NCI-H748 treated with DMSO at 0.1 percent for 48 hours (cell line): ENCODE results near the gene ANP32D.
"Not testable (repeated sequence)": the region's sequence is repeated elsewhere in the genome, so short reads cannot be mapped to it uniquely, and the experiment has no call there.

Experiments
- DNase-seq: peaks from one replicate; lab custom pipeline; 2025; lab: John Stamatoyannopoulos, UW

Gene ANP32D

DNA sequence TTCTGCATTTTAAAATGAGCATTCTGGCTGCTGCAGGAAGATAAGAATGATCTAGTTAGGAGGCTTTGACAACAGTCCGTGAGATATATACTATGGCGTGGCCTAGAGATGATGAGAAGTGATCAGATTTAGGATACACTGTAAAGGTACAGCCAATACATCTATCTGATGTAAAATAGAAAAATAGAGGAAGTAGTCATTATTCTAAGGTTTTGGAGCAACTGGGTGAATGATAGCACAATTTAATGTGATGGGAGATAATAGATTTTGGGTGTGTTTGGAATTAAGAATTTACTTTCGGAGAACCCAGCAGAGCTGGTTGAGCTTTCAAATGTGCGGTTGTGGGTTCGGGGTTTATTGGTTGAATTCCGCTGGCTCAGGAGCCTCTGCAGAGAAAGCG, at the start of gene ANP32D:
Gene ANP32D (plus strand): TSS at position 301 of the 400 bp plus-strand sequence. CDS start 106 bp downstream, outside the sequence.
- no peak for DNase-seq

DNA sequence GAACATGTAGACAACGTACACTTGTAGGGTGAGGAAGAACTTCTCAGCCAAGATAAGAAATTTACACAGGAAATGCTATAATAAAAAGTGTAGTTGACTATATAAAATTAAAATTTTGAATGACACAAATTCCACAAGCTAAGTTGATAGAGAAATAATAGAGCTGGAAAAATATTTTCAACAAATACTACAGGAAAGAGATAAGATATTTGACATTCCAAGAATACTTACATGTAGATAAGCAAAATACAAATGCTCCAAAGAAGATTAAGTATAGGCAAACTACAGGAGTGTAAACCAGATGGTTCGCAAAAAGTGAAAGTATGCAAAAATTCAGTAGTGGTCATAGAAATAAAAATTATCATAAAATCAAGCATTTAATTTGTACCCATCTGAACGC, 49.2 kb upstream of the ANP32D start:
- no peak for DNase-seq

DNA sequence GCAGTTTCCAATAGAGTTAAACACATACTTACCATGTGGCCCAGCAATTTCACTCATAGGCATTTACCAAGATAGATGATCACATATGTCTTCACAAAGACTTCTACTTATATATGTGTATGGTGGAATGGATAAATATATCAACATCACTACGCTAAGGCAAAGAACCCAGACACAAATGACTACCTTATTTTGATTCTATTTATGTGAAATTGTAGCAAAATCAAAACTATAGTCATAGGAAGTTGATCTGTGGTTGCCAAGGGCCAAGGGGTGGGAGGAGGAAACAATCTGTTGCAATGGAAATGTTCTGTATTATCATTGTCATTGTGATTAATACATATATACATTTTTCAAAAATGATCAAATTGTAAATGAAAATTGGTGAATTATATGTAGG, 47.7 kb upstream of the ANP32D start:
- DNase-seq = no peak

DNA sequence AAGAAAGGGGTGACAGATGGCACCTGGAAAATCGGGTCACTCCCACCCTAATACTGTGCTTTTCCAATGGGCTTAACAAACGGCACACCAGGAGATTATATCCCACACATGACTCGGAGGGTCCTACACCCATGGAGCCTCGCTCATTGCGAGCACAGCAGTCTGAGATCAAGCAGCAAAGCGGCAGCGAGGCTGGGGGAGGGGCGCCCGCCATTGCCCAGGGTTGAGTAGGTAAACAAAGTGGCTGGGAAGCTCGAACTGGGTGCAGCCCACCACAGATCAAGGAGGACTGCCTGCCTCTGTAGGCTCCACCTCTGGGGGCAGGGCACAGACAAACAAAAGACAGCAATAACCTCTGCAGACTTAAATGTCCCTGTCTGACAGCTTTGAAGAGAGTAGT, 38.3 kb upstream of the ANP32D start:
- not testable (repeated sequence) for DNase-seq

- DNase-seq = no peak
Observed at GRCh38 chr12:48441069-48441468, 31.3 kb upstream of the ANP32D start.

GRCh38 chr12:48442179-48442847, 30.0 kb upstream of the ANP32D start:
- DNase-seq = no peak

GRCh38 chr12:48445538-48445937, 26.8 kb upstream of the ANP32D start:
- no peak for DNase-seq

DNA sequence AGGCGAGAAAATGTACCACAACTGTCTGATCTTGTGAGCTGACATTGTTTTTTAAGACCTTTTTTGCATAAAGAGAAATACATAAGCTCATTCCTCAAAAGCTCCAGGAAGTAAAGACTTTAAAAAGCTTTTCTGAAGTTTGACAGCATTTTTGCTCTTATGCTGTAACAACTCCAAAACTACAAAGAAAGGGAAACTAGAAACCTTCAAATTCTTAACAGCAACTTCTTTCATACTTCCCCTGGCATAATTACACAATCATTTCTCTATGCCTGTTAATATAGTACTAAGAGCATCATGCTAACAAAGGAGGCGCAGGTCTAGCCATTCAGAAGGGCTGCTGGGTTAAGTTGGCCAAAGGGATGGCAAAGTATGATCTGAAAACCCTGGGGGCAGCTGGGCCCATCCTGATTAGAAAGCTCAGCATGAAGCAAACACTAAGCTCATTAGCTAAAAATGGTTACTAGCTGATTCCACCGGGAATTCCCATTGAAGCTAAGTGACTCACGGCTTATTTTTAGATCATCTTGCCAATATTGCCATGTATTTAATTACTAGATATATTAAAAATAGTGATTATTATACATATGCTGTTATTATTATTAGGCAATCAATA, 26.1 kb upstream of the ANP32D start:
- no peak for DNase-seq

- no peak for DNase-seq
Observed at GRCh38 chr12:48447755-48448154, 24.6 kb upstream of the ANP32D start.

GRCh38 chr12:48451372-48451771, 21.0 kb upstream of the ANP32D start:
- DNase-seq = no peak

DNA sequence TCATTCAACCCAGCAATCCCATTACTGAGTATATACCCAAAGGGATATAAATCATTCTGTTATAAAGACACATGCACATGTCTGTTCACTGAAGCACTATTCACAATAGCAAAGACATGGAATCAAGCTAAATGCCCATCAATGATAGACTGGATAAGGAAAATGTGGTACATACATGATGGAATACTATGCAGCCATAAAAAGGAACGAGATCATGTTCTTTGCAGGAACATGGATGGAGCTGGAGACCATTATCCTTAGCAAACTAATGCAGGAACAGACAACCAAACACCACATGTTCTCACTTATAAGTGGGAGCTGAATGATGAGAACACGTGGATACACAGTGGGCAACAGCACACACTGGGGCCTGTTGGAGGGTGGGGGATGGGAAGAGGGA, 19.4 kb upstream of the ANP32D start:
- not testable (repeated sequence) for DNase-seq

GRCh38 chr12:48454667-48455066, 17.7 kb upstream of the ANP32D start:
- no peak for DNase-seq

- no peak for DNase-seq
Observed at GRCh38 chr12:48455116-48455515, 17.2 kb upstream of the ANP32D start.

GRCh38 chr12:48459259-48459658, 13.1 kb upstream of the ANP32D start:
- no peak for DNase-seq

GRCh38 chr12:48469027-48469426, 3.3 kb upstream of the ANP32D start:
- not testable (repeated sequence) for DNase-seq

DNA sequence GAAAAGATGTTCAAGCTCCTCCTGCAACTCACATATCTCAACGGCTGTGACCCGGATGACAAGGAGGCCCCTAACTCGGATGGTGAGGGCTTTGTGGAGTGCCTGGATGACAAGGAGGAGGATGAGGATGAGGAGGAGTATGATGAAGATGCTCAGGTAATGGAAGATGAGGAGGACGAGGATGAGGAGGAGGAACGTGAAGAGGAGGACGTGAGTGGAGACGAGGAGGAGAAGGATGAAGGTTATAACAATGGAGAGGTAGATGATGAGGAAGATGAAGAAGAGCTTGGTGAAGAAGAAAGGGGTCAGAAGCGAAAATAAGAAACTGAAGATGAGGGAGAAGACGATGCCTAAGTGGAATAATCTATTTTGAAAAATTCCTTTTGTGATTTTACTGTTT, 702 bp downstream of the ANP32D start:
- DNase-seq = no peak

DNA sequence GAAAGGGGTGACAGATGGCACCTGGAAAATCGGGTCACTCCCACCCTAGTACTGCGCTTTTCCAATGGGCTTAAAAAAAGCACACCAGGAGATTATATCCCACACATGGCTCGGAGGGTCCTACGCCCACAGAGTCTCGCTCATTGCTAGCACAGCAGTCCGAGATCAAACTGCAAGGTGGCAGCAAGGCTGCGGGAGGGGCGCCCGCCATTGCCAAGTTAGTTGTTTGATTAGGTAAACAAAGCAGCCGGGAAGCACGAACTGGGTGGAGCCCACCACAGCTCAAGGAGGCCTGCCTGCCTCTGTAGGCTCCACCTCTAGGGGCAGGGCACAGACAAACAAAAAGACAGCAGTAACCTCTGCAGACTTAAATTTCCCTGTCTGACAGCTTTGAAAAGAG, 2.1 kb downstream of the ANP32D start:
- not testable (repeated sequence) for DNase-seq

DNA sequence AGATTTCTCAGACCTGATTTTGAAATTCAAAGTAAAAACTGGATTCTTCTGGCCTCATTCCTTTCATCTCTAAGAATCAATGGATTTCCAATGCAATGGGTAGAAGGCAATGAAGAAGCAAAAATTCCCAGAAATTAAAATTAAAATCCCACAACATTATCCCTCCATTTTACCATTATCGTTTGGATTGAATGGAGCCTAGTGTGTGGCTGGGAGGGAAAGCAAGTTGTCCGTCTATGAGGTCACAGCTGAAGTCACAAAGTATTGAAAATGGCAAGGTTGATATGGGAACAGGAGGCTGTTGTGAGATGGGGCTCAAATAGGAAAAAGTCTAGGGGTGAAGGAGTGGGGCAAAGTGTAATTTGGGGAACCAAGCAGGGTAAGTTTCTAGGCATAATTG, 9.8 kb downstream of the ANP32D start, which contains the start of gene C12orf54:
Gene C12orf54 (plus strand): TSS at position 301 of the 400 bp plus-strand sequence. CDS start 799 bp downstream, outside the sequence.
- DNase-seq = no peak

GRCh38 chr12:48482930-48483329, 10.6 kb downstream of the ANP32D start:
- DNase-seq = no peak

DNA sequence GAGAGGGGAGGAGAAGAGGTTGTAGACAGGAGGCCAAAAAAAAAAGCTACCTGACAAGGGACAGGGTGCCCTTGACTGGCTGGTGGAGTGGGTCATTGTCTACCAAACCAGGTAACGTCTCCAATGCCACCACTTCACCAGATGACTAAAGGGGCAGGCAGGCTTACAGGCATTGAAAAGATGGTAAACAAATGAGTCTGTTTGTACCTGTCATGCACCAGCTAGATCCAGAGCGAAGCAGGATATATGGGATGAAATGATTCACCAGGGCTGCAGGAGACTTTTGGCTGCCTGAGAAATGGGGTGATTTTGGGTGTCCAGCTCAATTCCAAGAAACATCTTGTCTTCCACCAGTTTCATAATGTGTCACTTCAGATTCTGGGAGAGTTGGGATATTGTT, 13.9 kb downstream of the ANP32D start:
- no peak for DNase-seq

- DNase-seq = no peak
Observed at GRCh38 chr12:48486679-48487078, 14.3 kb downstream of the ANP32D start.

- no peak for DNase-seq
Observed at GRCh38 chr12:48489012-48489411, 16.7 kb downstream of the ANP32D start.

GRCh38 chr12:48489456-48489855, 17.1 kb downstream of the ANP32D start:
- not testable (repeated sequence) for DNase-seq

- DNase-seq = not testable (repeated sequence)
Observed at GRCh38 chr12:48500281-48500680, 27.9 kb downstream of the ANP32D start.
